HG03039 (cell line): Measurements from ENCODE around the gene LRMDA.

Experiments
- ATAC-seq: cut with Tn5 transposase; IDR thresholded peaks from one replicate; pipeline ENCODE4 v1.9.1; 2021; ENCODE audit warnings: mild to moderate bottlenecking, moderate library complexity; ENCODE audit not compliant: unreplicated experiment

LRMDA gene

GRCh38 chr10:75470901-75471300, 39.5 kb downstream of the LRMDA start:
- no peak for ATAC-seq

GRCh38 chr10:75472685-75473084, 41.3 kb downstream of the LRMDA start:
- ATAC-seq, result no peak

DNA sequence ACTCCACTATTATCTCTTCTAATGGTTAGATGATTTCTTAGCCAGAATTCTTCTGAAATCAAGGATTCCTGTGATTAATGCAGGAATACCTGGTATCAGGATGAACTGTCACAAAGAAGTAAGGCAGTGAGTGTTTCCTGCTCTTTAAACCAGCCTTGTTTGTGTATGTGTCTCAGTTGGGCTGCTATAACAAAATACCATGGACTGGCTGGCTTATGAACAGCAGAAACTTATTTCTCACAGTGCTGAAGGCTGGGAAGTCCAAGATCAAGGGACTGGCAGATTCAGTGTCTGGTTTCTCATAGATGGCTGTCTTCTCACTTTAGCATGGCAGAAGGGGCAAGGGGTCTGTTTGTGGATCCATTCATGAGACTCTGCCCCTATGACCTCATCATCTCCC, 42.7 kb downstream of the LRMDA start:
- no peak for ATAC-seq

GRCh38 chr10:75475460-75476182, 44.2 kb downstream of the LRMDA start:
- no peak for ATAC-seq

DNA sequence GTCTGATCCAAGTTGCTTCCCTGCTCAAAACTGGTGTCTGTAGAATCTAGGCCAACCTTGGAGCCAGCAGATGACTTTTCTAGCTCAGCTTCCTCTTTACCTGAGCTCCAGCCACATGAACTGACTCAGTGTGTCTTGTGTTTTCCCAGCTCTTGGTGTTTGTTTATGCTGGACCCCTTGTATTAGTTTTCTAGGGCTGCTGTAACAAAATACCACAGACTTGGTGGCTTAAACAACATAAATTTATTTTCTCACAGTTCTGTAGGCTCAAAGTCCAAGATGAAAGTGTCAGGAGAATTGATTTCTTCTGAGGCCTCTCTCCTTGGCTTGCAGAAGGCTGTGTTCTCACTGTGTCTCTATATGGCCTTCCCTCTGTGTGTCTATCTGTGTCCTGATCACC, 45.1 kb downstream of the LRMDA start:
- ATAC-seq, result no peak

DNA sequence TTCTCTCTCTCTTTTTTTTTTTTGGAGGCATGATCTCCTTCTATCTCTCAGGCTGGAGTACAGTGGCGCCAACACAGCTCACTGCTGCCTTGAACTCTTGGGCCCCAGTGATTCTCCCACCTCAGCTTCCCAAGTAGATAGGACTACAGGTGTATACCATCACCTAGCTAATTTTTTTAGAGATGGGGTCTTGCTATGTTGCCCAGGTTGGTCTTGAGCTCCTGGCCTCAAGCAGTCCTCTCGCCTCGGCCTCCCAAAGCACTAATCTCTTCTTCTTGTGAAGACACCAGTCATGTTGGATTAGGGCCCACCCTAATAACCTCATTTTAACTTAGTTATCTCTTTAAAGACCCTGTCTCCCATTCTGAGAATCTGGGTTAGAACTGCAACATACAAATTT, 45.6 kb downstream of the LRMDA start:
- no peak for ATAC-seq

- ATAC-seq, result no peak
These were observed 46.3 kb downstream of the LRMDA start for GRCh38 chr10:75477680-75478079.

- no peak for ATAC-seq
These were observed 49.0 kb downstream of the LRMDA start for GRCh38 chr10:75480374-75480773.

DNA sequence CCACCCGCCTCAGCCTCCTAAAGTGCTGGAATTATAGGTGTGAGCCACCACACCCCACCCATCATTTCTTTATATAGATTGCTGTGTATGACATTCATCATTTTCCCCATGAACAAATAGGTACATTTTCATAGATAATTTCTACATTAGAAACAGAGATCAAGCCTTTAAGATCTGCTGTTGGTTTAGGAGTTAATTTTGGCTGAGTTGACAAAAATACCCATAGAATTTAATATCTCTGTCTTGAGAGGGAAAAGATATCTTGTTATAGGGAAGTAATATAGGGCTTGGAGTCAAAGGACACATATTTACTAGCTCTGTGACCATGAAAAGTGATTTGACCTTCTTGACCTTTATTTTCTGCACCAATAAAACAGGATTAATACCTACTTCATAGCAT, 51.8 kb downstream of the LRMDA start:
- no peak for ATAC-seq

GRCh38 chr10:75484717-75485116, 53.3 kb downstream of the LRMDA start:
- ATAC-seq, result no peak

GRCh38 chr10:75486591-75486990, 55.2 kb downstream of the LRMDA start:
- ATAC-seq, result no peak

GRCh38 chr10:75487087-75487754, 55.8 kb downstream of the LRMDA start:
- ATAC-seq, result no peak

DNA sequence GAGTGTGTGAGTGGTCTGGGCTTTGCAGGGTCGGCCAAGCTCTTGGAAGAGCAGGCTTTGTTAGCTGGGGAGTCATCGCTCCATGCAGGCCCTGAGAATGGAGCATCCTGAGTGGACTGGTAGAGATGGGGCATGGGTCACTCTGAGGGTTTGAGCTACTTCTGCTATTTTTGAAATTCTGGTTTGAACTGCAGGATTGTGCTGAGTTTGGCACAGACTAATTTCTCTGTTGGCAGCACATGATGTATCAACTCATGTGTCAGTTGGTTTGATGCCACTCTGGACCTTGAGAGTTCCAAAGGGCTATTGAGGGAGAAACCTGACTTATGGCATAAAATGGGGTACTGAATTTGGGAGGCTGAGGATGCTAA, 56.3 kb downstream of the LRMDA start:
- no peak for ATAC-seq

DNA sequence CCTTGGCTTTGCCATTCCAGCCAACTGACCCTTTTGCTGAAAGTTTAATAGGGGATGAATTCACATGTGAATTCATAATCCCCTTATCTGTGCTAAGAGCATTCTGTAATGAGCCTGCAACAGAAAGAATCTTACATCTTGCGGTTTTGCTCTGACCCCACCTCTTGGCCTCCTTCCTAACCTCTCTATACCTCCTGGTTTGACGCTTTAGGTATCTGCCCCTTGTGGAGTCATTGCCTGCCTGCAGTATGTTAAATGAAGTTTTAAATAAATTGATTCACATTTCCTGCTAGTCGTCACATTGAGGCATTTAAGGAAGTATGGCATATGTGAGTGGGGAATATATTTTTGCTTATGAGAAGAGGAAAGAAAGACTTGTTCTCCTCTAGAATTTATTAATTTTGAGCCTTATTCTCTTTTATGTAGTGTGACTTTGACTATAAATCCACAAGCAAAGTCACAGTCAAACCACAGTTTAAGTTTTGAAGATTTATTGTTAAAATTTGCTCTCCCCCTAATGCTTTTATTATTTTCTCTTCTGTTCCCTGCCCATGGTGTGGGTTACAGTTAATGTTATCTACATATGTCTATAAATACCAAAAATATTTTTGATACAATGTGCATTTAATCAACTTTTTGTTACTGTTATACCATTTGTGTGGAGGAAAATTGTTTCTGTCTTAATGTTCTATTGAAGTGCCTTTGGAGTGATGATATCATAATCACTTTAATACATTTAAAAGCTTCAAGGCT, 60.9 kb downstream of the LRMDA start:
- no peak for ATAC-seq

GRCh38 chr10:75493464-75493863, 62.0 kb downstream of the LRMDA start:
- ATAC-seq, result no peak

GRCh38 chr10:75495434-75496190, 64.2 kb downstream of the LRMDA start:
- ATAC-seq, result no peak

DNA sequence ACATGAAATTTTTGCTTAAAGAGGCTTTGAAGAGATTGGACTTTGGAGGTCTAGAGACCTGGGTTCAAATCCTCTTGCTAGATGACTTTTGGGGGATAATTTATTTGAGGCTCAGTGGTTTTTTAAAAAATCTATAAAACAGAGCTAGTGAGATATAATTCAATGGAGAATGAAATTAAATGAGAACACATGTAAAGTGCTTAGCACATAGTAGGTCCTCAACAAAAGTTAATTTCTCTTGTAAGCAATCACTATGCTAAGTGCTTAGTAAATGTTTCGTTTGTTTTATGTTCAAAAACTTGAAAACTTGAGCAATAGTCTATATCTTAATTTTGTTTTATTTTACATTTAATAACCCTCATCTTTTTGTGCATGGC, 64.8 kb downstream of the LRMDA start:
- no peak for ATAC-seq

GRCh38 chr10:75497997-75498883, 66.8 kb downstream of the LRMDA start:
- ATAC-seq, result no peak

- no peak for ATAC-seq
These were observed 67.5 kb downstream of the LRMDA start for GRCh38 chr10:75498884-75499350.

- no peak for ATAC-seq
These were observed 68.2 kb downstream of the LRMDA start for GRCh38 chr10:75499556-75500160.
